H1 (cell line): ENCODE data around the gene ZNF232.

ENCODE experiments used
- RNF2 ChIP-seq: fragments of 200-900, 300-1000 bp; sonication (generic); IDR thresholded peaks from 2 replicates; pipeline ENCODE4 v1.7.1; 2016; ENCODE audit warnings: borderline replicate concordance, low read depth, mild to moderate bottlenecking, antibody characterized with exemption, low read length; ENCODE audit not compliant: poor library complexity, severe bottlenecking; ENCODE audit errors: missing control alignments
- TF ChIP-seq, protein P1 (sequence below), 3 experiments: IDR thresholded peaks; 1 replicate in 2 of 3; 2 replicates in 1 of 3; pipeline versions ENCODE4 v1.5.1 to v1.6.1; 2011; ENCODE audit warnings: low read length in 3 of 3, mild to moderate bottlenecking in 3 of 3, inconsistent platforms in 2 of 3, low read depth in 1 of 3, moderate library complexity in 1 of 3; ENCODE audit not compliant: insufficient read depth in 1 of 3; ENCODE audit errors: control extremely low read depth in 1 of 3

DNA sequence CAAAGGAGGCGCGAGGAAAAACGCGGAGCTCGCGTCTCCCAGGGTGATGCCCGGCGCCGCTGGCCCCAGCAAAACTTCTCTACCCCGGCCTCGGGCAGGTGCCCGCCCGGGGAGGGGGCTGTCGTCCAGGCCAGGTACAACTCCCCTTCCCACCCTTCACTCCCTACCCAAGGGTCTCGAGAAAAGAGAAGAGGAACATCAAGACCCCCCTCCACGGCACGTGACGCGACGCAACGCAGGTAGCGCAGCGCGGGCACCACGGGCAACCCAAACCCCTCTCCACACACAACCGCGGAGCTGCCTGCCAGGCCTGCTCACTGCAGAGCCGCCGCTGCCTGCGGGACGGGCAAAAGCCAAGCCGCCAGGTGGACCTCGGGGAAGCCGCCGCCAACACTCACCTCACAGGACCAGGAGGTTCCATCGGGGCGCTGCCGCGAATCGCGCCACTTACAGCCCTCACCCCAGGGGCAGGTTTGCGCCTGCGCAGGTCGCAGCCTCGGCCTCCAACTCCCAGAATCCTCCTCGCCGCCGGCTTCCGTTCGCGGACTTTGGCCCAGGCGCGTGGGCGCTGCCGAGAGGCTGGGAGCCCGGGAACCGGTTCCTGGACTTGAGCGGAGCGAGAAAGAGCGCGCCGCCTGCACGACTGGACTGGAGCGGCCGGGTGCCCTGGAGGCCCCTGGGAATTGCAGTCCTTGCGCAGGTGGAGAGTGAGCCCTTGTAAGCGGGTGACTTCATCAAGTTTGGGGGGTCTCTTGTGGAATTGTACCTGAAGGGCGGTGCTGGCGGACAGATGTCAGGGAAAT is at the start of gene ZNF232:
- TF ChIP-seq RNF2, result no peak
- TF ChIP-seq, protein P1, sequence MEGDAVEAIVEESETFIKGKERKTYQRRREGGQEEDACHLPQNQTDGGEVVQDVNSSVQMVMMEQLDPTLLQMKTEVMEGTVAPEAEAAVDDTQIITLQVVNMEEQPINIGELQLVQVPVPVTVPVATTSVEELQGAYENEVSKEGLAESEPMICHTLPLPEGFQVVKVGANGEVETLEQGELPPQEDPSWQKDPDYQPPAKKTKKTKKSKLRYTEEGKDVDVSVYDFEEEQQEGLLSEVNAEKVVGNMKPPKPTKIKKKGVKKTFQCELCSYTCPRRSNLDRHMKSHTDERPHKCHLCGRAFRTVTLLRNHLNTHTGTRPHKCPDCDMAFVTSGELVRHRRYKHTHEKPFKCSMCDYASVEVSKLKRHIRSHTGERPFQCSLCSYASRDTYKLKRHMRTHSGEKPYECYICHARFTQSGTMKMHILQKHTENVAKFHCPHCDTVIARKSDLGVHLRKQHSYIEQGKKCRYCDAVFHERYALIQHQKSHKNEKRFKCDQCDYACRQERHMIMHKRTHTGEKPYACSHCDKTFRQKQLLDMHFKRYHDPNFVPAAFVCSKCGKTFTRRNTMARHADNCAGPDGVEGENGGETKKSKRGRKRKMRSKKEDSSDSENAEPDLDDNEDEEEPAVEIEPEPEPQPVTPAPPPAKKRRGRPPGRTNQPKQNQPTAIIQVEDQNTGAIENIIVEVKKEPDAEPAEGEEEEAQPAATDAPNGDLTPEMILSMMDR (IDR thresholded peaks at IDR 0.05; ENCODE audit: control extremely low read depth in 1 of 3, insufficient read depth in 1 of 3, low read depth in 1 of 3, low read length in 3 of 3), result 0 out of 4 replicates have a peak, but pooled peaks of 1 of the 3 experiments have one; percentile 5
